Erythroblast (primary cell): ENCODE measurements around the gene FOXP1.

ENCODE experiments used
- GATA1 ChIP-seq: IDR thresholded peaks from 2 replicates; pipeline ENCODE4 v1.6.1; 2011; ENCODE audit warnings: low read depth, mild to moderate bottlenecking, control low read depth, low read length, moderate library complexity
- POLR2A ChIP-seq: IDR thresholded peaks from 2 replicates; pipeline ENCODE4 v1.6.1; 2011; ENCODE audit warnings: mild to moderate bottlenecking, low read length

DNA sequence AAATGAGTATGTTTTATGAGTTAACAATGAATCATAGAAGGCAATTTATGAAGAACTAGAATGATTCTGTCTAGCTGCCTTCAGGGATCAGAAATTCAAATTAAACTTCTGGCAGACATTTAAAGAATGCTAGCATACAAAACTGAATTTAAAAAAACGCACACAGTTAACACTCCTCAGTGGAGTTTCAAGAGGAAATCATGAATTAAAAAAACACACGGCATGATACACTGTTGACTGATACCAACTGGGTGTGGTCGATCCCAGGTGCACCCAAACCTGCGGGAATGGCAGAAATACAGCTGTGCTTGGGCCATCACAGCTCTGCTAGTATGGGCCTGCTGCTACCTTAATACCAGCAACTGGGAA, 526.0 kb downstream of the FOXP1 start:
- TF ChIP-seq POLR2A: no peak
- no peak for TF ChIP-seq GATA1
